Measurements from ENCODE around the gene ISG20L2.
A peak's percentile ranks its signal among the peaks of the same experiment; 100 is the strongest.

Gene ISG20L2

GRCh38 chr1:156706657-156707416 lies 21.7 kb downstream of the ISG20L2 start:
- no peak for DNase-seq (ENCODE audit: low read depth)

- peak; percentile 53 for DNase-seq (ENCODE audit: low read depth)
These were observed 22.5 kb downstream of the ISG20L2 start for GRCh38 chr1:156705918-156706656.

- DNase-seq (ENCODE audit: low read depth), result no peak
These were observed 23.1 kb downstream of the ISG20L2 start, which contains the start of gene CRABP2 for GRCh38 chr1:156705321-156705917. Gene CRABP2 (minus strand): TSS chr1:156705583. CDS start chr1:156705446, 137 bp downstream.

- peak; percentile 31 for DNase-seq (ENCODE audit: low read depth)
These were observed 23.6 kb downstream of the ISG20L2 start for GRCh38 chr1:156704930-156705320.

- no peak for DNase-seq (ENCODE audit: low read depth)
These were observed 24.3 kb downstream of the ISG20L2 start for GRCh38 chr1:156704166-156704711.

GRCh38 chr1:156703741-156704140 lies 24.8 kb downstream of the ISG20L2 start:
- no peak for DNase-seq (ENCODE audit: low read depth)

- DNase-seq (ENCODE audit: low read depth), result no peak
These were observed 25.2 kb downstream of the ISG20L2 start for GRCh38 chr1:156703336-156703735.

GRCh38 chr1:156700736-156701531 lies 27.6 kb downstream of the ISG20L2 start:
- DNase-seq (ENCODE audit: low read depth), result no peak

GRCh38 chr1:156698995-156699394 lies 29.6 kb downstream of the ISG20L2 start:
- DNase-seq (ENCODE audit: low read depth), result no peak

- DNase-seq (ENCODE audit: low read depth), result no peak
These were observed 31.1 kb downstream of the ISG20L2 start for GRCh38 chr1:156697481-156697880.

GRCh38 chr1:156696755-156697154 lies 31.8 kb downstream of the ISG20L2 start:
- no peak for DNase-seq (ENCODE audit: low read depth)

GRCh38 chr1:156694690-156694962 lies 33.9 kb downstream of the ISG20L2 start:
- DNase-seq (ENCODE audit: low read depth), result no peak

GRCh38 chr1:156693848-156694689 lies 34.5 kb downstream of the ISG20L2 start:
- no peak for DNase-seq (ENCODE audit: low read depth)

GRCh38 chr1:156692925-156693847 lies 35.4 kb downstream of the ISG20L2 start:
- DNase-seq (ENCODE audit: low read depth), result no peak

GRCh38 chr1:156692441-156692924 lies 36.1 kb downstream of the ISG20L2 start:
- no peak for DNase-seq (ENCODE audit: low read depth)

GRCh38 chr1:156691665-156692440 lies 36.7 kb downstream of the ISG20L2 start:
- DNase-seq (ENCODE audit: low read depth), result no peak

GRCh38 chr1:156691191-156691590 lies 37.4 kb downstream of the ISG20L2 start:
- DNase-seq (ENCODE audit: low read depth), result no peak

- DNase-seq (ENCODE audit: low read depth), result no peak
These were observed 37.9 kb downstream of the ISG20L2 start for GRCh38 chr1:156690675-156691036.

All from stimulated activated CD8-positive, alpha-beta memory T cell treated with anti-CD3 and anti-CD28 coated beads, Interleukin-4, amount 100 ng/mL, for 24 hours (primary cell).